Keratinocyte (primary cell): ENCODE results near the gene NINJ1. TPM values are rescaled to one million over a fixed set of nuclear protein-coding genes. Genes with fewer than 3 reads are reported as not detected.
"Not testable (repeated sequence)": the region's sequence is repeated elsewhere in the genome, so short reads cannot be mapped to it uniquely, and the experiment has no call there.

ENCODE experiments used
- DNase-seq: peaks from one replicate; pipeline ENCODE4 v3.0.0-alpha.2; 2011; ENCODE audit warnings: low read depth, missing footprints, low spot score
- FAIRE-seq: peaks from 2 replicates; lab custom pipeline; 2011; peaks lifted over from hg19 to GRCh38; lab: Jason Lieb, UNC
- H2AFZ ChIP-seq: 2 replicates; pipeline ENCODE4 v1.6.0; 2012; ENCODE audit warnings: low read length, control low read depth, inconsistent platforms; ENCODE audit not compliant: control insufficient read depth
- H3K27ac ChIP-seq: 2 replicates; pipeline ENCODE4 v1.5.1; 2011; ENCODE audit warnings: low read length; ENCODE audit not compliant: control insufficient read depth, insufficient read depth
- H3K27me3 ChIP-seq: 3 replicates; pipeline ENCODE4 v1.6.0; 2011; ENCODE audit warnings: low read length; ENCODE audit not compliant: control insufficient read depth, insufficient read depth; ENCODE audit errors: extremely low read depth
- H3K36me3 ChIP-seq, 2 experiments: 2 replicates in 1 of 2; 3 replicates in 1 of 2; pipeline ENCODE4 v1.5.1; 2011; ENCODE audit warnings: low read length in 2 of 2, mild to moderate bottlenecking in 1 of 2; ENCODE audit not compliant: control insufficient read depth in 2 of 2, insufficient read depth in 2 of 2; ENCODE audit errors: extremely low read depth in 1 of 2
- H3K4me1 ChIP-seq: 3 replicates; pipeline ENCODE4 v1.5.1; 2011; ENCODE audit warnings: low read length; ENCODE audit not compliant: control insufficient read depth, insufficient read depth; ENCODE audit errors: extremely low read depth
- H3K4me2 ChIP-seq: 3 replicates; pipeline ENCODE4 v1.6.0; 2011; ENCODE audit warnings: low read depth, low read length; ENCODE audit not compliant: control insufficient read depth, insufficient read depth; ENCODE audit errors: extremely low read depth
- H3K4me3 ChIP-seq, 3 experiments: fragments of 200-600 bp in 1 of 3; sonication (generic) in 1 of 3; 2 replicates in 2 of 3; 3 replicates in 1 of 3; pipeline ENCODE4 v1.5.1; 2011 to 2016; ENCODE audit warnings: low read length in 3 of 3, mild to moderate bottlenecking in 3 of 3, control low read depth in 2 of 3, inconsistent platforms in 1 of 3, low read depth in 1 of 3, mixed read lengths in 1 of 3, mixed run types in 1 of 3, moderate library complexity in 1 of 3; ENCODE audit not compliant: control insufficient read depth in 2 of 3, insufficient read depth in 2 of 3; ENCODE audit errors: extremely low read depth in 1 of 3
- H3K79me2 ChIP-seq: 2 replicates; pipeline ENCODE4 v1.6.0; 2012; ENCODE audit warnings: low read length; ENCODE audit not compliant: control insufficient read depth, insufficient read depth
- H3K9ac ChIP-seq: 3 replicates; pipeline ENCODE4 v1.6.0; 2011; ENCODE audit warnings: low read length; ENCODE audit not compliant: control insufficient read depth, insufficient read depth; ENCODE audit errors: extremely low read depth
- H3K9me1 ChIP-seq: 3 replicates; pipeline ENCODE4 v1.6.0; 2011; ENCODE audit warnings: low read length; ENCODE audit not compliant: control insufficient read depth, insufficient read depth; ENCODE audit errors: extremely low read depth
- H3K9me3 ChIP-seq: 2 replicates; pipeline ENCODE4 v1.5.1; 2012; ENCODE audit warnings: low read depth, low read length; ENCODE audit not compliant: control insufficient read depth
- H4K20me1 ChIP-seq: 3 replicates; pipeline ENCODE4 v1.6.0; 2011; ENCODE audit warnings: low read length; ENCODE audit not compliant: control insufficient read depth, insufficient read depth; ENCODE audit errors: extremely low read depth
- CTCF ChIP-seq, 3 experiments: IDR thresholded peaks in 1 of 3; conservative IDR thresholded peaks in 1 of 3; optimal IDR thresholded peaks in 1 of 3; 2 replicates in 2 of 3; 3 replicates in 1 of 3; pipeline versions ENCODE3 to v1.5.1; 2011; ENCODE audit warnings: low read length in 3 of 3, mild to moderate bottlenecking in 3 of 3, moderate library complexity in 2 of 3, control low read depth in 1 of 3, inconsistent platforms in 1 of 3; ENCODE audit not compliant: insufficient read depth in 2 of 3; ENCODE audit errors: extremely low read depth in 1 of 3
- EZH2 ChIP-seq: IDR thresholded peaks from one replicate; pipeline ENCODE4 v1.6.1; 2012; ENCODE audit warnings: inconsistent platforms, mild to moderate bottlenecking, low read length, moderate library complexity
- dilution Hi-C: fragments of 300-500 bp; cut with MboI; formaldehyde crosslinking; loops from one replicate; pipeline ENCODE4 v1.7.0; 2020; ENCODE audit warnings: low sequenced_read_pairs; ENCODE audit not compliant: extremely low pct_ligation_motif_present
- polyA plus RNA-seq, 5 experiments: library from polyadenylated mRNA; depleted of rRNA in 3 of 5; stranded (reverse) in 3 of 5; stranded (forward) in 1 of 5; unstranded in 1 of 5; fragments of >200 nt; gene quantifications; 1 replicate in 1 of 5; 2 replicates in 3 of 5; 3 replicates in 1 of 5; pipeline versions ENCODE4 v1.2.1 to v1.2.3, GENCODE V29; 2011 to 2012; ENCODE audit warnings: missing spikeins in 2 of 5, low read depth in 1 of 5, low replicate concordance in 1 of 5

Gene NINJ1
- polyA plus RNA-seq, 1 donor (not counting 4 experiments of a cell fraction or from before 2014, with no cell fraction given): 7.4 TPM

DNA sequence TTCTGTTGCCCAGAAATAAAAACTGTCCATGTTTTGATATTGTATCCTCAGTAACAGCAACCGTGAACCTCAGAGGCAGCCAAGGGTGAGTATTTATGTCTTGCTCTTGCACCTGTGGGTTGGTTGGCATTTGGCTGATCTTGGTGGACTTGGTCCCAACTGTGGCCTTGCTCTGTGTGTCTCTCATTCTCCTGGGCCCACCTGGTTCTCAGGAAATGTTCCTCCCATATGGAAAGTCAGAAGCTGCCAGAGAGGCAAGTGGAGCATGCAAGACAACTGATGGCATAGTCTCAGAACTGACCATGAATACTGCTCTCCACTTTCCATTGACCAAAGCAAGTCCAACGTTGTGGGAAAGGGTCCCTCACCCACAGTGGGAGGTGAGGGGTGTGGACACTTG is 13.6 kb upstream of the NINJ1 start:
- Histone ChIP-seq H3K27ac (no peak overlapping the region), H3K4me2 (no peak overlapping the region), H3K36me3 (no peaks in the 10 kb centered on the region), H3K27me3 (no peaks in the 10 kb centered on the region), H3K79me2 (no peaks in the 10 kb centered on the region), H2AFZ (no peak overlapping the region), H3K9me1 (no peaks in the 10 kb centered on the region), H3K4me3 (no peak overlapping the region), H3K9ac (no peak overlapping the region), H3K4me1 (peaks cover 10% of the 10 kb centered on the region), H4K20me1 (no peaks in the 10 kb centered on the region), H3K9me3 (peaks cover 3% of the 10 kb centered on the region)
- dilution Hi-C loops: no loop called here
- FAIRE-seq (no peak), DNase-seq (no peak)
- TF ChIP-seq EZH2 (no peak), CTCF (optimal IDR thresholded peaks at IDR 0.05 in 1 of 3, IDR thresholded peaks at IDR 0.05 in 1 of 3, conservative IDR thresholded peaks at IDR 0.05 in 1 of 3; ENCODE audit: extremely low read depth in 1 of 3, insufficient read depth in 2 of 3, low read length in 3 of 3) (no peak)

- H3K9ac ChIP-seq, dilution Hi-C loops, H3K9me1 ChIP-seq, H3K27ac ChIP-seq, H3K36me3 ChIP-seq, FAIRE-seq, H3K9me3 ChIP-seq, H2AFZ ChIP-seq, DNase-seq, H4K20me1 ChIP-seq, H3K27me3 ChIP-seq, H3K4me2 ChIP-seq, H3K79me2 ChIP-seq, H3K4me3 ChIP-seq: not testable (repeated sequence)
- H3K4me1 ChIP-seq: peaks cover 15% of the 10 kb centered on the region
Observed at GRCh38 chr9:93146696-93147095, 12.6 kb upstream of the NINJ1 start.

GRCh38 chr9:93143830-93144530 is 9.9 kb upstream of the NINJ1 start:
- peak; percentile 60 for FAIRE-seq
- no peak overlapping the region for H3K27ac ChIP-seq
- H2AFZ ChIP-seq: peak overlapping the region; percentile 92

More at GRCh38 chr9:93143830-93144530, 9.9 kb upstream of the NINJ1 start:
- Histone ChIP-seq H3K9ac (no peak overlapping the region), H3K4me1 (peaks cover 22% of the 10 kb centered on the region), H4K20me1 (no peaks in the 10 kb centered on the region), H3K36me3 (no peaks in the 10 kb centered on the region), H3K4me2 (peak overlapping the region; percentile 44), H3K9me3 (peaks cover 3% of the 10 kb centered on the region), H3K79me2 (no peaks in the 10 kb centered on the region), H3K9me1 (no peaks in the 10 kb centered on the region), H3K27me3 (no peaks in the 10 kb centered on the region), H3K4me3 (no peak overlapping the region)
- no peak for DNase-seq
- dilution Hi-C loops: no loop called here
- no peak for TF ChIP-seq CTCF (optimal IDR thresholded peaks at IDR 0.05 in 1 of 3, IDR thresholded peaks at IDR 0.05 in 1 of 3, conservative IDR thresholded peaks at IDR 0.05 in 1 of 3; ENCODE audit: extremely low read depth in 1 of 3, insufficient read depth in 2 of 3, low read length in 3 of 3)
- TF ChIP-seq EZH2: no peak
